Activated naive CD8-positive, alpha-beta T cell treated with anti-CD3 and anti-CD28 coated beads for 36 hours (primary cell): ENCODE measurements around the gene MYLK. TPM values are rescaled to one million over a fixed set of nuclear protein-coding genes. Genes with fewer than 3 reads are reported as not detected.

Experiments used
- DNase-seq: peaks from one replicate; pipeline ENCODE4 v3.0.0; 2021
- H3K27ac Mint-ChIP-seq: one replicate; pipeline ENCODE4 v1.8.0; 2022; ENCODE audit warnings: mild to moderate bottlenecking, moderate library complexity, mixed read lengths
- H3K27me3 Mint-ChIP-seq: one replicate; pipeline ENCODE4 v1.8.0; 2022; ENCODE audit warnings: mild to moderate bottlenecking, mixed read lengths
- H3K36me3 Mint-ChIP-seq: one replicate; pipeline ENCODE4 v1.8.0; 2021; ENCODE audit warnings: mild to moderate bottlenecking, mixed read lengths
- H3K4me1 Mint-ChIP-seq: one replicate; pipeline ENCODE4 v1.8.0; 2021; ENCODE audit warnings: mixed read lengths
- H3K4me3 Mint-ChIP-seq: one replicate; pipeline ENCODE4 v1.8.0; 2022; ENCODE audit warnings: mild to moderate bottlenecking, moderate library complexity, mixed read lengths
- H3K9me3 Mint-ChIP-seq: one replicate; pipeline ENCODE4 v1.8.0; 2022; ENCODE audit warnings: mixed read lengths
- total RNA-seq, 2 experiments: library from RNA; stranded (reverse); gene quantifications; one replicate each; pipeline ENCODE4 v1.2.3, GENCODE V29; 2021

Gene MYLK
- total RNA-seq, 2 experiments from 2014 or later = not detected

DNA sequence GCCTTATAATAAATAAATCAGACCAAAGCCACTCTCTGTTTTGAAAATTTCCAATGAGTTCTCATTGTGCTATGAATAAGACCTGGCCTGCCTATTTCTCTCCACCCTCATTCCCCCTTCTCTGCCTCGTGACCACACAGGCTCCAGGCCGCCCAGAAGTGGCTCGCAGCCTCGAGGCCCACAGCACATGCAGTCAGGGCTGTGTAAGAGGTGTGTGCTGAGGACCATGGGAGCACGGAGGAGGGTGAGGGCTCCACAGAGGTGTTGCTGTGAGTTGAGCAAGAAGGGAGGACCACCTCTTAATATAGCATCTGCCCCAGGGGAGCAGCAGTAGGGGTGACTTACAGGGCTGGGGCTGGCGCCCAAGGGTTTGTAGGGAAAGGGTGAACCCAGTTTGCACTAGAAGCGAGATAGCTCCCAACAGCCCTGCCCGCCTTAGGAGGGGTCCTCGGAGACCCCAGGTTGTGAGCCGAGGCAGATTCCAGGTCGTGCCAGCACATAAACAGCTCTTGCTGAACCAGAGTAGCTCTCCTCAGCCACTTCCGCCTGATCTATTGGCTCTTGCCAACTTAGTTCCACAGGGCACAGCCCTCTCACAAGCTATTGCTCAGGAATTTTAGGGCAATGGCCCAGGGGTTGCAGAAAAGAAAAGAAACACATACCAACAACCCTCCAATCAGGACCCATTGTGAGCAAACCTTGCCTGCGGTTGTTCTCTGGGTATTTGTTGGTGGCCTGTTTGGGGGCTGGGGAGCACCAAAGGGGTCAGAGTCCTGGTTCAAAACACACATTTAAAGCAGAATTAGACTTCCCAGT lies 117.7 kb downstream of the MYLK start:
- no peaks in the 10 kb centered on the region for H3K4me1 Mint-ChIP-seq
- H3K27ac Mint-ChIP-seq = no peak overlapping the region
- no peak for DNase-seq
- H3K9me3 Mint-ChIP-seq = no peaks in the 10 kb centered on the region
- H3K4me3 Mint-ChIP-seq = no peak overlapping the region
- no peaks in the 10 kb centered on the region for H3K27me3 Mint-ChIP-seq
- no peaks in the 10 kb centered on the region for H3K36me3 Mint-ChIP-seq

DNA sequence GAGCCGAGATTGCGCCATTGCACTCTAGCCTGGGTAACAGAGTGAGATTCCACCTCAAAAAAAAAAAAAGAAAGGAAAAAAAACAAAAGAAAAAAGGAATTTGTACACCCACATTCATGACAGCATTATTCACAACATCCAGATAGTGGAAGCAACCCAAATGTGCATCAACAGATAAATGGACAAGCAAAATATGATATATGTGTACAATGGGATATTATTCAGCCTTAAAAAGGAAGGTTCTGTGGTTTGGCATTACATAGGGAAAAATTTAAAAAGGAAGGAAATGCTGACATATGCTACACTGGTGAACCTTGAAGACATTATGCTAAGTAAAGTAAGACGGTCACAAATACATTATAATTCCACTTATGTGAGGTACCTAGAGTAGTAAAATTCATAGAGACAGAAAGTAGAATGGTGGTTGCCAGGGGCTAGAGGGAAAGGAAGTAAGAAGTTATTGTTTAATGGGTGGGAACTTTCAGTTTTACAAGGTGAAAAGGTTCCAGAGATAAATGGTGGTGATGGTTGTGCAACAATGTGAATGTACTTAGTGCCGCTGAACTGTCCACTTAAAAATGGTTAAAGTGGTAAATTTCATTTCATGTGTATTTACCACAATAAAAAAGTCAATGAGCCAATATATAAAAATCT lies 118.5 kb downstream of the MYLK start:
- H3K27me3 Mint-ChIP-seq = no peaks in the 10 kb centered on the region
- H3K9me3 Mint-ChIP-seq = no peaks in the 10 kb centered on the region
- no peak for DNase-seq
- no peaks in the 10 kb centered on the region for H3K36me3 Mint-ChIP-seq
- H3K4me1 Mint-ChIP-seq = no peaks in the 10 kb centered on the region
- no peak overlapping the region for H3K27ac Mint-ChIP-seq
- no peak overlapping the region for H3K4me3 Mint-ChIP-seq

DNA sequence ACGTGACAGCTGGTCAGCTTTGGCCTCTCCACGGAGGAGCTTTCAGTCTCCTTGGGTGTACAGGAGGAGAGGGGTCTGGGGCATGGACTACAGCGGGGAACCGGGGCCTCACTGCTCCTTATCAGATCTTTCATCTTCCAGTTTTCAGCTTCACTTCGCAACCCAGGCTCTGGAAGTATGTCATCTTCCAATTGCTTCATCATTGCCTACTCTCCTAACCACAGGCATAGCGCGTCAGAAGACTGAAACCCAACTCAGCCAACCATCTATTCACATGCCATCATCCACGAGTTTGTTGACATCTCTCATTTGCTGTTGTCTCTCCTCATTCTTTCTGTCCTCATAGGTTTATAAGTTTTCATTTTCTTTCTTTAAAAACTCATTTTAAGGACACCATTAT lies 119.5 kb downstream of the MYLK start:
- no peak for DNase-seq
- no peaks in the 10 kb centered on the region for H3K36me3 Mint-ChIP-seq
- H3K9me3 Mint-ChIP-seq = no peaks in the 10 kb centered on the region
- peaks cover under 1% of the 10 kb centered on the region for H3K27me3 Mint-ChIP-seq
- no peaks in the 10 kb centered on the region for H3K4me1 Mint-ChIP-seq
- no peak overlapping the region for H3K4me3 Mint-ChIP-seq
- no peak overlapping the region for H3K27ac Mint-ChIP-seq

- H3K4me3 Mint-ChIP-seq = no peak overlapping the region
- no peak for DNase-seq
- no peaks in the 10 kb centered on the region for H3K36me3 Mint-ChIP-seq
- H3K4me1 Mint-ChIP-seq = peaks cover 3% of the 10 kb centered on the region
- H3K9me3 Mint-ChIP-seq = no peaks in the 10 kb centered on the region
- H3K27me3 Mint-ChIP-seq = peaks cover 15% of the 10 kb centered on the region
- H3K27ac Mint-ChIP-seq = no peak overlapping the region
Measured at GRCh38 chr3:123762805-123763204, 121.3 kb downstream of the MYLK start.

DNA sequence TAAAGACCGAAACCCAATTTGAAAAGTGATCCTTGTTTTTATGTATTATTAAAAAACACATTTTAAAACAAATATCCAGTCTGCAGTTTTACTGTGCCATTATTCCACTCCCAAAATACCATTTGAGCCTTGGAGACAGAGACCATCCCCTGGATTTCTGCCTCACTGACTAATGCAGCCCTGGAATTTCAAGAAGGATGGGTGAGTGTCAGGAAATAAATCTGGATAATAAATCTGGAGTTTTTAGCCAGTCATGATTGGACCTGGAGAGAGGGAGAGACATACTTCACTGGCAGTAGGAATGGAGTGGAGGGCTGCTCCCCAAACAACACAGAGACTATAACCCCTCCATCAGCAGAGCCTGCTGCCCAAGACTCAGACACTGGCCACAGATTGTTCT lies 123.3 kb downstream of the MYLK start:
- Mint-ChIP-seq H3K27me3 (peaks cover 22% of the 10 kb centered on the region), H3K27ac (no peak overlapping the region), H3K4me3 (no peak overlapping the region)

GRCh38 chr3:123759871-123760270 lies 124.3 kb downstream of the MYLK start:
- Mint-ChIP-seq H3K9me3 (no peaks in the 10 kb centered on the region), H3K4me3 (no peak overlapping the region), H3K27ac (no peak overlapping the region), H3K27me3 (peaks cover 22% of the 10 kb centered on the region), H3K36me3 (no peaks in the 10 kb centered on the region), H3K4me1 (peaks cover 6% of the 10 kb centered on the region)
- no peak for DNase-seq

More for the DNA sequence above, 123.3 kb downstream of the MYLK start:
- Mint-ChIP-seq H3K9me3 (no peaks in the 10 kb centered on the region), H3K4me1 (peaks cover 6% of the 10 kb centered on the region), H3K36me3 (no peaks in the 10 kb centered on the region)
- no peak for DNase-seq

GRCh38 chr3:123759311-123759710 lies 124.8 kb downstream of the MYLK start:
- Mint-ChIP-seq H3K4me3 (no peak overlapping the region), H3K27ac (no peak overlapping the region), H3K4me1 (peaks cover 6% of the 10 kb centered on the region), H3K36me3 (no peaks in the 10 kb centered on the region), H3K27me3 (peaks cover 22% of the 10 kb centered on the region), H3K9me3 (no peaks in the 10 kb centered on the region)
- no peak for DNase-seq

DNA sequence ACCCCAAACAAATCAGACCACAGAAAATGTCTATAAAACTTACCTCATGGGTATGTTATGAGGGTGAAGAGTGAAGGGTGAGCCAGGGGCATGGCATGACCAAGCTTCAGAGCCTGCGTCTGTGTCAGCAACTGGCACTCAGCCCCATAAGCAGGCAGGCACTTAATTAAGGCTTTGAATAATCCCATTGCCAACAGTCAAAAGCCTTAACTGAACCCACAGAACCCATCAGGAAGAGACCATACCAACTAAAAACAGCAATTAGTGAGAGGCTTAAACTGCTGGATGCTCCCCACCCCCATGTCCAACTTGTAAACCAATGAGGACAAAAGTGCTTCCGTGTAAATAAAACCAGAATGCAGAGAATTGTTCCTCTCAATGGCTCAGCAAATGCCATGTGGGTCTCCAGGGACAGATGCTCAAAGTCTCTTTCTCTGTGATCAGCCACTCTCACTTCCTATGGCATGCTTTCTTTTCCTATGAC lies 126.0 kb downstream of the MYLK start:
- no peak for DNase-seq
- Mint-ChIP-seq H3K4me1 (peaks cover 6% of the 10 kb centered on the region), H3K4me3 (no peak overlapping the region), H3K9me3 (no peaks in the 10 kb centered on the region), H3K27ac (no peak overlapping the region), H3K27me3 (peaks cover 22% of the 10 kb centered on the region), H3K36me3 (no peaks in the 10 kb centered on the region)

GRCh38 chr3:123757281-123757940 lies 126.7 kb downstream of the MYLK start:
- no peak overlapping the region for H3K4me3 Mint-ChIP-seq
- peaks cover 6% of the 10 kb centered on the region for H3K4me1 Mint-ChIP-seq
- no peak for DNase-seq
- H3K27ac Mint-ChIP-seq = no peak overlapping the region
- no peaks in the 10 kb centered on the region for H3K36me3 Mint-ChIP-seq
- H3K9me3 Mint-ChIP-seq = no peaks in the 10 kb centered on the region
- peaks cover 22% of the 10 kb centered on the region for H3K27me3 Mint-ChIP-seq

- no peaks in the 10 kb centered on the region for H3K9me3 Mint-ChIP-seq
- DNase-seq = no peak
- no peak overlapping the region for H3K4me3 Mint-ChIP-seq
- H3K36me3 Mint-ChIP-seq = no peaks in the 10 kb centered on the region
- H3K27ac Mint-ChIP-seq = no peak overlapping the region
- H3K4me1 Mint-ChIP-seq = peaks cover 6% of the 10 kb centered on the region
- peaks cover 22% of the 10 kb centered on the region for H3K27me3 Mint-ChIP-seq
Measured at GRCh38 chr3:123755501-123755900, 128.6 kb downstream of the MYLK start.

- Mint-ChIP-seq H3K36me3 (no peaks in the 10 kb centered on the region), H3K27ac (no peak overlapping the region), H3K27me3 (peaks cover 22% of the 10 kb centered on the region), H3K4me1 (peaks cover 6% of the 10 kb centered on the region), H3K9me3 (no peaks in the 10 kb centered on the region), H3K4me3 (no peak overlapping the region)
- no peak for DNase-seq
Measured at GRCh38 chr3:123755085-123755484, 129.0 kb downstream of the MYLK start.

DNA sequence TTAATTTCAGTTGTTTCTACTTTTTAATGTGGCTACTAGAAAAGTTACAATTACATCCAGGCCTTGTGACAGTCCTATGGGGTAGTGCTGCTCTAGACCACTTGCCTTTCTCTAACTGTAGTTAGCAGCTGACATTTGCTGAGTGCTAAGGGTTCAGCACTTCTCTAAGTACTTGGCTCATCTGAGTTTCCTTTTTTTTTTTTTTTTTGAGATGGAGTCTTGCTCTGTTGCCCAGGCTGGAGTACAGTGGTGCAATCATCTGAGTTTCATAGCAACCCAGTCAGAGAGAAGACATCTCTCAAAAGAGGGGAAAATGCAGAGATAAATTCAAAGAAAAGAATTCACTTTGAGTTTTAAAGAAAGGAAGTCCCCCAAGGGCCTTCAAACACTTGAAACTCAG lies 130.8 kb downstream of the MYLK start:
- no peak overlapping the region for H3K4me3 Mint-ChIP-seq
- peaks cover 3% of the 10 kb centered on the region for H3K4me1 Mint-ChIP-seq
- no peak overlapping the region for H3K27ac Mint-ChIP-seq
- no peaks in the 10 kb centered on the region for H3K9me3 Mint-ChIP-seq
- DNase-seq = no peak
- no peaks in the 10 kb centered on the region for H3K36me3 Mint-ChIP-seq
- peaks cover 10% of the 10 kb centered on the region for H3K27me3 Mint-ChIP-seq

- Mint-ChIP-seq H3K36me3 (no peaks in the 10 kb centered on the region), H3K27me3 (peaks cover 1% of the 10 kb centered on the region), H3K9me3 (no peaks in the 10 kb centered on the region), H3K4me1 (peaks cover 1% of the 10 kb centered on the region), H3K27ac (no peak overlapping the region), H3K4me3 (no peak overlapping the region)
- DNase-seq = no peak
Measured at GRCh38 chr3:123752228-123752627, 131.9 kb downstream of the MYLK start.

- no peaks in the 10 kb centered on the region for H3K4me1 Mint-ChIP-seq
- H3K36me3 Mint-ChIP-seq = no peaks in the 10 kb centered on the region
- no peak overlapping the region for H3K4me3 Mint-ChIP-seq
- H3K27ac Mint-ChIP-seq = no peak overlapping the region
- no peaks in the 10 kb centered on the region for H3K27me3 Mint-ChIP-seq
- H3K9me3 Mint-ChIP-seq = no peaks in the 10 kb centered on the region
- no peak for DNase-seq
Measured at GRCh38 chr3:123751433-123751832, 132.7 kb downstream of the MYLK start.

- H3K27me3 Mint-ChIP-seq = no peaks in the 10 kb centered on the region
- no peak overlapping the region for H3K4me3 Mint-ChIP-seq
- H3K27ac Mint-ChIP-seq = no peak overlapping the region
- DNase-seq = no peak
- H3K36me3 Mint-ChIP-seq = no peaks in the 10 kb centered on the region
- no peaks in the 10 kb centered on the region for H3K9me3 Mint-ChIP-seq
- H3K4me1 Mint-ChIP-seq = no peaks in the 10 kb centered on the region
Measured at GRCh38 chr3:123750659-123751420, 133.3 kb downstream of the MYLK start.
